ENCODE data around the gene CARD11.

- TF ChIP-seq, protein P1, sequence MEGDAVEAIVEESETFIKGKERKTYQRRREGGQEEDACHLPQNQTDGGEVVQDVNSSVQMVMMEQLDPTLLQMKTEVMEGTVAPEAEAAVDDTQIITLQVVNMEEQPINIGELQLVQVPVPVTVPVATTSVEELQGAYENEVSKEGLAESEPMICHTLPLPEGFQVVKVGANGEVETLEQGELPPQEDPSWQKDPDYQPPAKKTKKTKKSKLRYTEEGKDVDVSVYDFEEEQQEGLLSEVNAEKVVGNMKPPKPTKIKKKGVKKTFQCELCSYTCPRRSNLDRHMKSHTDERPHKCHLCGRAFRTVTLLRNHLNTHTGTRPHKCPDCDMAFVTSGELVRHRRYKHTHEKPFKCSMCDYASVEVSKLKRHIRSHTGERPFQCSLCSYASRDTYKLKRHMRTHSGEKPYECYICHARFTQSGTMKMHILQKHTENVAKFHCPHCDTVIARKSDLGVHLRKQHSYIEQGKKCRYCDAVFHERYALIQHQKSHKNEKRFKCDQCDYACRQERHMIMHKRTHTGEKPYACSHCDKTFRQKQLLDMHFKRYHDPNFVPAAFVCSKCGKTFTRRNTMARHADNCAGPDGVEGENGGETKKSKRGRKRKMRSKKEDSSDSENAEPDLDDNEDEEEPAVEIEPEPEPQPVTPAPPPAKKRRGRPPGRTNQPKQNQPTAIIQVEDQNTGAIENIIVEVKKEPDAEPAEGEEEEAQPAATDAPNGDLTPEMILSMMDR (conservative IDR thresholded peaks at IDR 0.05; ENCODE audit: low read length): no peak
- no peak for TF ChIP-seq EZH2phosphoT487 (IDR thresholded peaks at IDR 0.05; ENCODE audit: borderline replicate concordance)
Observed at GRCh38 chr7:2929321-2930201, 114.1 kb downstream of the CARD11 start.
